HFFc6 (cell line): Measurements from ENCODE around the gene PPP1R27. TPM values are rescaled to one million over a fixed set of nuclear protein-coding genes. Genes with fewer than 3 reads are reported as not detected.

Source experiments
- DNase-seq: peaks from one replicate; pipeline ENCODE4 v3.0.0-alpha.2; 2018
- H3K27ac Mint-ChIP-seq: 2 replicates; pipeline ENCODE4 v1.8.0; 2020; ENCODE audit warnings: mild to moderate bottlenecking, mixed read lengths
- H3K27me3 Mint-ChIP-seq: 2 replicates; pipeline ENCODE4 v1.8.0; 2021; ENCODE audit warnings: mild to moderate bottlenecking, moderate library complexity, mixed read lengths; ENCODE audit not compliant: insufficient read depth
- H3K36me3 Mint-ChIP-seq: 2 replicates; pipeline ENCODE4 v1.8.0; 2021; ENCODE audit warnings: low read depth, mixed read lengths
- H3K4me1 Mint-ChIP-seq: 2 replicates; pipeline ENCODE4 v1.8.0; 2020; ENCODE audit warnings: low read depth, mixed read lengths
- H3K4me3 Mint-ChIP-seq: 2 replicates; pipeline ENCODE4 v1.8.0; 2020; ENCODE audit warnings: mild to moderate bottlenecking, moderate library complexity, mixed read lengths
- H3K9me3 Mint-ChIP-seq: 2 replicates; pipeline ENCODE4 v1.8.0; 2020; ENCODE audit warnings: mild to moderate bottlenecking, mixed read lengths
- CTCF ChIP-seq: fragments of 200-600 bp; sonication (generic); IDR thresholded peaks from 2 replicates; pipeline ENCODE4 v1.5.0; 2021; ENCODE audit warnings: antibody characterized with exemption, mild to moderate bottlenecking
- total RNA-seq, 6 experiments: library from RNA; stranded (reverse); fragmentation: NEBNext Ultra II Directional; extraction: Animal tissue kit (Norgen Biotek cat#: 25700); gene quantifications; 2 replicates in 1 of 6; 3 replicates in 5 of 6; pipeline ENCODE4 v1.2.3, GENCODE V29; 2021

Gene PPP1R27
- total RNA-seq, 6 experiments from 2014 or later = not detected

GRCh38 chr17:81807839-81808238 lies 27.0 kb downstream of the PPP1R27 start:
- no peaks in the 10 kb centered on the region for H3K36me3 Mint-ChIP-seq
- DNase-seq = no peak
- peaks cover 24% of the 10 kb centered on the region for H3K27me3 Mint-ChIP-seq
- no peak overlapping the region for H3K27ac Mint-ChIP-seq
- H3K4me1 Mint-ChIP-seq = no peaks in the 10 kb centered on the region
- no peak for TF ChIP-seq CTCF
- H3K4me3 Mint-ChIP-seq = no peak overlapping the region
- H3K9me3 Mint-ChIP-seq = peaks cover 6% of the 10 kb centered on the region; the same call in 1 of the 2 replicates

GRCh38 chr17:81807210-81807719 lies 27.6 kb downstream of the PPP1R27 start:
- H3K4me1 Mint-ChIP-seq = no peaks in the 10 kb centered on the region
- TF ChIP-seq CTCF = no peak
- H3K9me3 Mint-ChIP-seq = peaks cover 6% of the 10 kb centered on the region; the same call in 1 of the 2 replicates
- DNase-seq = no peak
- H3K4me3 Mint-ChIP-seq = no peak overlapping the region
- H3K27me3 Mint-ChIP-seq = peaks cover 29% of the 10 kb centered on the region
- H3K36me3 Mint-ChIP-seq = no peaks in the 10 kb centered on the region
- no peak overlapping the region for H3K27ac Mint-ChIP-seq

GRCh38 chr17:81806461-81807209 lies 28.2 kb downstream of the PPP1R27 start:
- Mint-ChIP-seq H3K27ac (no peak overlapping the region), H3K9me3 (peaks cover 6% of the 10 kb centered on the region; the same call in 1 of the 2 replicates), H3K36me3 (no peaks in the 10 kb centered on the region), H3K4me3 (no peak overlapping the region), H3K27me3 (peaks cover 35% of the 10 kb centered on the region), H3K4me1 (no peaks in the 10 kb centered on the region)
- TF ChIP-seq CTCF = no peak
- no peak for DNase-seq

GRCh38 chr17:81805707-81806460 lies 29.0 kb downstream of the PPP1R27 start:
- Mint-ChIP-seq H3K4me3 (no peak overlapping the region), H3K27ac (no peak overlapping the region), H3K27me3 (peaks cover 40% of the 10 kb centered on the region), H3K36me3 (no peaks in the 10 kb centered on the region), H3K9me3 (peaks cover 6% of the 10 kb centered on the region; the same call in 1 of the 2 replicates), H3K4me1 (no peaks in the 10 kb centered on the region)
- TF ChIP-seq CTCF = no peak
- no peak for DNase-seq

- Mint-ChIP-seq H3K9me3 (peaks cover 6% of the 10 kb centered on the region; the same call in 1 of the 2 replicates), H3K4me1 (no peaks in the 10 kb centered on the region), H3K27ac (no peak overlapping the region), H3K27me3 (peaks cover 39% of the 10 kb centered on the region), H3K36me3 (no peaks in the 10 kb centered on the region), H3K4me3 (no peak overlapping the region)
- no peak for DNase-seq
- TF ChIP-seq CTCF = no peak
These were observed 30.1 kb downstream of the PPP1R27 start for GRCh38 chr17:81804559-81805399.
